ENCODE data around the gene SH3GL1.

- TF ChIP-seq EZH2 (IDR thresholded peaks at IDR 0.05; ENCODE audit: insufficient read depth, low read length) (no peak), CTCF (IDR thresholded peaks at IDR 0.05; ENCODE audit: insufficient read depth, low read depth, low read length) (no peak)
Measured at GRCh38 chr19:4354282-4354681, 46.1 kb downstream of the SH3GL1 start.
